Smooth muscle cell of trachea (primary cell): ENCODE data around the gene SENP7. TPM values are rescaled to one million over a fixed set of nuclear protein-coding genes. Genes with fewer than 3 reads are reported as not detected.

Experiments used
- total RNA-seq: library from RNA; depleted of rRNA; stranded (reverse); fragments of >200 nt; gene quantifications from 2 replicates; pipeline ENCODE4 v1.2.1, GENCODE V29; 2014

Gene SENP7, protein sequence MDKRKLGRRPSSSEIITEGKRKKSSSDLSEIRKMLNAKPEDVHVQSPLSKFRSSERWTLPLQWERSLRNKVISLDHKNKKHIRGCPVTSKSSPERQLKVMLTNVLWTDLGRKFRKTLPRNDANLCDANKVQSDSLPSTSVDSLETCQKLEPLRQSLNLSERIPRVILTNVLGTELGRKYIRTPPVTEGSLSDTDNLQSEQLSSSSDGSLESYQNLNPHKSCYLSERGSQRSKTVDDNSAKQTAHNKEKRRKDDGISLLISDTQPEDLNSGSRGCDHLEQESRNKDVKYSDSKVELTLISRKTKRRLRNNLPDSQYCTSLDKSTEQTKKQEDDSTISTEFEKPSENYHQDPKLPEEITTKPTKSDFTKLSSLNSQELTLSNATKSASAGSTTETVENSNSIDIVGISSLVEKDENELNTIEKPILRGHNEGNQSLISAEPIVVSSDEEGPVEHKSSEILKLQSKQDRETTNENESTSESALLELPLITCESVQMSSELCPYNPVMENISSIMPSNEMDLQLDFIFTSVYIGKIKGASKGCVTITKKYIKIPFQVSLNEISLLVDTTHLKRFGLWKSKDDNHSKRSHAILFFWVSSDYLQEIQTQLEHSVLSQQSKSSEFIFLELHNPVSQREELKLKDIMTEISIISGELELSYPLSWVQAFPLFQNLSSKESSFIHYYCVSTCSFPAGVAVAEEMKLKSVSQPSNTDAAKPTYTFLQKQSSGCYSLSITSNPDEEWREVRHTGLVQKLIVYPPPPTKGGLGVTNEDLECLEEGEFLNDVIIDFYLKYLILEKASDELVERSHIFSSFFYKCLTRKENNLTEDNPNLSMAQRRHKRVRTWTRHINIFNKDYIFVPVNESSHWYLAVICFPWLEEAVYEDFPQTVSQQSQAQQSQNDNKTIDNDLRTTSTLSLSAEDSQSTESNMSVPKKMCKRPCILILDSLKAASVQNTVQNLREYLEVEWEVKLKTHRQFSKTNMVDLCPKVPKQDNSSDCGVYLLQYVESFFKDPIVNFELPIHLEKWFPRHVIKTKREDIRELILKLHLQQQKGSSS
- 10.3 and 16.4 TPM in 2 replicates for total RNA-seq

DNA sequence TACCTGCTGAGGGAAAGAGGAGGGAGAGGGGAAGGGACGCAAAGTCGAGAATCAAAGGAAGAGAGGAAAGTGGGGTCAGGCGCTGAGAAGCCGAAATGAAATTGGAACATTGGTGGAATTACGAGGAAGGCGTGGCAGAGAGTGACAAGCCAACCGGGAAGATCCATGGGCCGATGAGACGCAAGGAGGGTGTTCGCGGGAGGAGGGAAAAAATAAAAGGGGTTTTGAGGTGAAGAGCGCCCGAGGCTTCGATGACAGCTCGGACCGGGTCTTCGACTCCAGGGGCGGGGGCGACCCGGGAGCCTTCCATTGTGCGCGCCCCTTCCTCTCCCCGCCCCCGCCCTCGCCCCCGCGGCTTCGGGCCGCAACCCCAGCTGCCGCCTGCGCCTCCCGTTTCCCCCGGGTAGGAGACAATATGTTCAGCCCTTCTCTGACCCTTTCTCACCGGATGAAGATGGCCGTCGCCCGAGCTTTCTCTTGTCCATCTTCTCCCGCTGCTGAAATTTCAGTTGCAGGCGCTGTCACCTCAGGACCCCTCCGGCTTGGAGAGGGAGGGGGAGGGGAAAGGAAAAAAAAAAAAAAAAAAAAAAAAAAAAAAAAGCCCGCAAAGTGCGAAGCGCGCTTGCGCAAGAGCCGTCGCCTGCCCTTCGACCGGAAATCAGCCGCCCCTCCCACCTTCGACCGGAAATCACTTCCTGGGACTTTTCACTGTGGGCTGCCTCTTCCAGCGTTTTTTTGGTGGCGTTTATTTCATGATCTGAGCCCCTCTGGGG lies at the start of gene SENP7:
Gene SENP7, minus strand, starts transcription at position 567 of the 773 bp plus-strand sequence. Its CDS starts 82 bp downstream, at position 485.

GRCh38 chr3:101561630-101562328 lies 48.8 kb upstream of the SENP7 start, which contains the start of gene TRMT10C:
TRMT10C (plus strand) TSS chr3:101561868; CDS start chr3:101564782, 2,914 bp downstream.

GRCh38 chr3:101320475-101320874 lies 192.5 kb downstream of the SENP7 start, which contains the start of gene IMPG2:
IMPG2 (minus strand) TSS chr3:101320575; CDS start chr3:101320372, 203 bp downstream.

Other genes with a start within 250 kb of the SENP7 start
- gene IMPG2, start 192.6 kb downstream of the SENP7 start, total RNA-seq: 0.29 and 0.33 TPM in 2 replicates
- 21.3 and 34.8 TPM in 2 replicates for gene TRMT10C, start 48.7 kb upstream of the SENP7 start, total RNA-seq
- 93.8 and 116 TPM in 2 replicates for gene PCNP, start 61.0 kb upstream of the SENP7 start, total RNA-seq
- gene ZBTB11, start 163.9 kb upstream of the SENP7 start, total RNA-seq: 22.5 and 23.0 TPM in 2 replicates
- 1,908 and 1,929 TPM in 2 replicates for gene RPL24, start 173.5 kb upstream of the SENP7 start, total RNA-seq
- gene CEP97, start 211.4 kb upstream of the SENP7 start, total RNA-seq: 8.6 and 19.2 TPM in 2 replicates